C4-2B (cell line): ENCODE measurements around the gene CFAP251.

Source experiments
- H3K27ac ChIP-seq: fragments of 450-650 bp; 2 replicates; pipeline ENCODE4 v1.5.1; 2017
- ZFX ChIP-seq: fragments of 450-650 bp; IDR thresholded peaks from 2 replicates; pipeline ENCODE4 v1.6.1; 2017
- TF ChIP-seq, protein P1 (sequence below): fragments of 450-650 bp; conservative IDR thresholded peaks from 2 replicates; pipeline ENCODE4 v1.5.1; 2017; ENCODE audit warnings: mild to moderate bottlenecking

The CFAP251 gene

DNA sequence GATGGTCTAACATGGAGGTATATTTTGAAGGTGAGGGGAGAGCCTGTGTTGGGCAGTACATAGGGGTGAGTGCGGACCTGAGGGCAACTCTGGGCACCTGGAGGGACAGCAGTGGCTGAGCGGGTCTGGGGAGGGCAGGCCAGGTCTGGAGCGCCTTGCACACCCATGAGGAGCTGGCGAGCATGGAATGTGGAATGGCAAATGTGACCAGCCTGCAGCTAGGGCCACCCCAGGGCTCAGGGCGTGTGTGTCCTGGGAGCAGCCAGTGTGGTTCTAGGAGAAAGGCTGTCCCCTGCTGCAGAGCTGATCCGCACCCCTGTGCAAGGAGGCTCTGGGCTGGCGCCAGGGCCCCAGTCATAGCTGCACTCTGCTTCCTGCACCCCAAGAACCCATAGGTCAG lies 127.8 kb downstream of the CFAP251 start:
- no peak for TF ChIP-seq ZFX
- TF ChIP-seq, protein P1, sequence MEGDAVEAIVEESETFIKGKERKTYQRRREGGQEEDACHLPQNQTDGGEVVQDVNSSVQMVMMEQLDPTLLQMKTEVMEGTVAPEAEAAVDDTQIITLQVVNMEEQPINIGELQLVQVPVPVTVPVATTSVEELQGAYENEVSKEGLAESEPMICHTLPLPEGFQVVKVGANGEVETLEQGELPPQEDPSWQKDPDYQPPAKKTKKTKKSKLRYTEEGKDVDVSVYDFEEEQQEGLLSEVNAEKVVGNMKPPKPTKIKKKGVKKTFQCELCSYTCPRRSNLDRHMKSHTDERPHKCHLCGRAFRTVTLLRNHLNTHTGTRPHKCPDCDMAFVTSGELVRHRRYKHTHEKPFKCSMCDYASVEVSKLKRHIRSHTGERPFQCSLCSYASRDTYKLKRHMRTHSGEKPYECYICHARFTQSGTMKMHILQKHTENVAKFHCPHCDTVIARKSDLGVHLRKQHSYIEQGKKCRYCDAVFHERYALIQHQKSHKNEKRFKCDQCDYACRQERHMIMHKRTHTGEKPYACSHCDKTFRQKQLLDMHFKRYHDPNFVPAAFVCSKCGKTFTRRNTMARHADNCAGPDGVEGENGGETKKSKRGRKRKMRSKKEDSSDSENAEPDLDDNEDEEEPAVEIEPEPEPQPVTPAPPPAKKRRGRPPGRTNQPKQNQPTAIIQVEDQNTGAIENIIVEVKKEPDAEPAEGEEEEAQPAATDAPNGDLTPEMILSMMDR = no peak
- no peak overlapping the region for H3K27ac ChIP-seq

DNA sequence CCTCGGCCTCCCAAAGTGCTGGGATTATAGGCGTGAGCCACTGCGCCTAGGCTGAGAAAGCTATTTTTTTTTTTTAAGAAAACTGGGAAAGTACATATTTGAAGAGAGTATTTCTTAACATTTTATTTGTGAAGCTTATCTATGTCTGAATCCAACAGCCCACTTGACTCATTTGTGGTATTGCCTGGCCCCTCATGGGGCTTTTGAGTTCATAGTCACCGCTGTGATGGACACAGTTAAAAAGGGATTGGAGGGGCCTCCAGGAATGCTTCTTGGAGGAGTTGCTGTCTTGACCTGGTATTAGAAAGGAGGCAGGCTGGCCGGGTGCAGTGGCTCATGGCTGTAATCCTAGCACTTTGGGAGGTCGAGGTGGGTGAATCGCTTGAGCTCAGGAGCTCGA lies 129.8 kb downstream of the CFAP251 start:
- no peak overlapping the region for H3K27ac ChIP-seq
- TF ChIP-seq, protein P1 = no peak
- no peak for TF ChIP-seq ZFX

DNA sequence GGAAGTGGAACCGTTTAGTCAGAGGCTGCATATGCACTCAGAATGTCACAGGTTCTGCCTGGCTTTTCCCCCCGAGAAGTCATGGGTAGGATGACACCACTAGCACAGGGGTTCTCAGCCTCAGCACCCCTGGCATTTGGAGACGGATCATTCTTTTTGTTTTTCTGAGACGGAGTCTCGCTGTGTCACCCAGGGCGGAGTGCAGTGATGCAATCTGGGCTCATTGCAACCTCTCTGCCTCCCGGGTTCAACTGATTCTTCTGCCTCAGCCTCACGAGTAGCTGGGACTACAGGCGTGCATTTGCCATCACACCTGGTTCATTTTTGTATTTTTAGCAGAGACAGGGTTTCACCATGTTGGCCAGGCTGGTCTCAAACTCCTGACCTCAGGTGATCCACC lies 131.4 kb downstream of the CFAP251 start:
- TF ChIP-seq, protein P1 = no peak
- TF ChIP-seq ZFX = no peak
- no peak overlapping the region for H3K27ac ChIP-seq

DNA sequence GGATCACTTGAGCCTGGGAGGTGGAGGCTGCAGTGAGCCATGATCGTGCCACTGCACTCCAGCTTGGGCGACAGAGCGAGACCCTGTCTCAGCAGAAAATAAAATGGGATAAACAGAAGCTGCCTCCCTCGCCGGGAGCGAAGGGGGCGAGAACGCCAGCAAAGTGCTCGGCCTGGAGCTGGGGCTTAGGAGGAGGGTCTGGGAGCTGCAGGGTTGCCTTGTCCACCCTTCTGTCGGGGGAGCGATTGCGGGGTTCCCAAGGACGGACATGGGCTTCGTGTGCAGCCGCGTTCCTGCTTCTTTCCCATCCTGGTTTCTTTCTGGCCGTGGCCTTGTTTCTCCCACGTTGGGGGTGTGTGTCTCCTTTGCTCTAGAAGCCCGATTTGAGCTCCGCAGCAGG lies 132.3 kb downstream of the CFAP251 start:
- H3K27ac ChIP-seq = no peak overlapping the region
- TF ChIP-seq, protein P1 = no peak
- no peak for TF ChIP-seq ZFX

DNA sequence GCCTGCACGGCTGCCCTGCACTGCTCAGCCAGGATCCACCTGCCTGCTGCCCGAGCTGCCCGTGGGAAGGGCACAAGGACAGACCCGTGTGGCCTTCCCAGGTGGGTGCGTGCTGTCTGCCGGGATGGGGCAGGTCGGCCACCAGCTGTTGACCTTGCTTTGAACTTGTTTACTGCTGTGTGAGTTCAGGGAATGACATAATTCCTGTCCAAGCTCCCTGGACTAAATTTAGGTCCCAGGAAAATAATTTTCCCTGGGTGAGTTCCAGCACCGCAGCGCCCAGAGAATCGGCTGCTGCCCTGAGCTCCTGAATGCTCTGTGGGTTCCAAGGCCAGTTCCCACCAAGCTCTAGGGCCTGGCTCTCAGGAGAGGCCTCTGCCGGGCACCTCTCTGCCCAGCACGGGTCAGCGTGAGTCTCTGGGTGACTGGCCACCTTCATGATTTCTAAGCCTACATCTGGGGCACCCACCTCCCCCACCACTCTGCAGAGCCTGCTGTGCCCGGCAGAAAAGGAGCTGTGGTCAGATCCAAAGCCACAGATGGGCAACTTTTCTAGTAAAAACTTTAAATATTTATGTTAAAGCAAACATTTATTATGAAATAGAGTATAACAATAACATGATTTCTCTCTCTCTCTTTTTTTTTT lies 133.0 kb downstream of the CFAP251 start:
- TF ChIP-seq, protein P1 = no peak
- TF ChIP-seq ZFX = no peak
- H3K27ac ChIP-seq = no peak overlapping the region

DNA sequence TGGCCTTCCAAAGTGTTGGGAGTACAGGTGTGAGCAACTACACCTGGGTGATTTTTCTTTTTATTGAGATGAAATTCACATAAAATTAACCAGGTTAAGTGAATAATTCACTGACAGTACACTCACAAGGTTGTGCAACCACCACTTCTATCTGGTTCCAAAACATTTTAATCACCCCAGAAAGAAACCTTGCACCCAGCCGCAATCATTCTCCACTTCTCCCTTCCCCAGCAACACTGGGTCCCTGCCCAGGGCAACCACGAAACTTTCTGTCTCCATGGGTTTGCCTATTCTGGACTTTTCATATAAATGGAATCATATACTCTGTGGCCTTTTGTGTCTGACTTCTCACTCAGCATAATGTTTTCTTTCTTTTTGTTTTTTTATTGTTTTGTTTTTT lies 133.9 kb downstream of the CFAP251 start:
- TF ChIP-seq, protein P1 = no peak
- no peak for TF ChIP-seq ZFX

More for the DNA sequence above, 133.9 kb downstream of the CFAP251 start:
- H3K27ac ChIP-seq = no peak overlapping the region
